Stimulated activated CD8-positive, alpha-beta memory T cell treated with anti-CD3 and anti-CD28 coated beads, Interleukin-12 subunit alpha, Interleukin-12 subunit beta, amount 100 ng/mL, for 1 hour (primary cell): ENCODE measurements around the gene JAK1.
A peak's percentile ranks its signal among the peaks of the same experiment; 100 is the strongest.
"Not testable (repeated sequence)": the region's sequence is repeated elsewhere in the genome, so short reads cannot be mapped to it uniquely, and the experiment has no call there.

Experiments used
- DNase-seq: peaks from one replicate; pipeline ENCODE4 v3.0.0-alpha.2; 2020; ENCODE audit warnings: low read depth

The JAK1 gene

GRCh38 chr1:64838486-64838885 is 127.9 kb downstream of the JAK1 start:
- no peak for DNase-seq

- DNase-seq = no peak
Observed at GRCh38 chr1:64836802-64837201, 129.5 kb downstream of the JAK1 start.

GRCh38 chr1:64834734-64835133 is 131.6 kb downstream of the JAK1 start:
- no peak for DNase-seq

DNA sequence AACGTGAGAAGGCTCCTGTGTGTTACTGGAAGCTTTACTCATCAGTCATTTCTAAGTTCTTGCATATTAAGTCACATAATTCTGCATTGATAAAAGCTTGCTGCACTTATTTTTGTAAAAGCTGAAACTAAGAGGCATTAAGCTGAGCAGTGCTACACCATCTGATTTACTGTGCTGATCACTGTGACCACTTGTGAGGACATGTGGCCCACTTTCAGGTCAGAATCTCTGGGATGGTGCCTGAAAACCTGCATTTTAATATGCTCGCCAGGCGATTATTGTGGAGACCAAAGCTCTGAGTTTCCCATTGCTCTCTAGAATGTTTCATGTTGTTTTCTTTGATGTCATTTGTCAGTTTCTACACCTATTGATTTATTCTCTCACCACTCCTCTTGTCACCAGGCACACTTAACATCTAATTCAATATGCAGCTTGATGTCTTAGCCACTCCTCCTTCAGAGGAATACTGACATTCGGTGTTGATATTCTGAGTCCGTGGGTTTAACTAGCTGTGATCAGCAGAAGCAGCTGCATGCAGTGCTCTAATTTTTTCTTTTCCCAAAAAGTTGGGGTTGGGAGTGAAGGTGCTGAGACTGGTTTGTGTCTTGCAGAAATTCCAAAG is 136.2 kb downstream of the JAK1 start:
- no peak for DNase-seq

DNA sequence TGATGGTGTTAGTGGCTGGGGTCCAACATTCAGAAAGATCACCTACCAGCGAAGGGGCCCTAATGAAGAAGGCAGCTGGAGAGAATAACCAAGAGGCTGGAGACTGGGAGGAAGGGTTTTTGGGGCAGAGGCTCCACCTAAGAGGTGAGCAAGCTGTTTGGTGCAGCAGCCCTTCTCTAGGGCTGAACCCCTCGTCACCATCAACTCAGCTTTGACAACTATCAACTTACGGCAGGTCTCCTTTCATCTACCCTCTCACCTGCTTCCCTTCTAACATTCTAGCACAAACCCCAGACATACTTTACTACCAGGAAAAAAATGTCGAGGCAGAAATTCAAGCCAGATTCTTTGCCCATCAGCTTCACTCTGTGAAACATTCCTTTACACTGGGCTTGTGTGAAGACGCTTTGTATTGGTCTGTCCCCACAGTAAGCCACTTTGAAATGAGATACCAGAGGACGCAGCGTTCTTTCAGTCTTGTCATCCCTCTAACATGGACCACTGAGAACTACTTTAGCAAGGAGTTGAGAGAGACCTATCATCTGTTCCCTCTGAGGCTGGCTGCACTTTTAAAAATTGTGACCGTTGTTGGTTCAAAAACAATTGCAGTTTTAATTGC is 136.8 kb downstream of the JAK1 start:
- no peak for DNase-seq

DNA sequence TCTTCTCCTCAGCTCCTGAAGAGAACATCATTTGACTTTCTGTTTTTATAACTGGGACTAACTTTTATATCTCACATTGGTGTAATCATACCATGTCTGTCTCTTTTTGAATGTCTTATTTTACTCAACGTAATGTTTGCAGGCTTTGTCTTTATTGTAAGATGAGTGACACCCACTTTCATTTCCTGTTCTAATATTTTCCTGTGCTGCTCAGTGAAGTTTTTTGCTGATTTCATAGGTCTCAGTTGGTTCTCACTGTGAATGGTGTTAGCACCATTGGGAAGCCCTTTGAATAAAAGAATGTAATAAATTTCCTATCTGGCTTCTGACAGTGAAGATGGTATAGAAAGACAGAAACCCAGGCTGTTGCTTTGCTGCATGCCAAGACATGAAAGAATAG is 137.5 kb downstream of the JAK1 start:
- DNase-seq = no peak

GRCh38 chr1:64826991-64827390 is 139.4 kb downstream of the JAK1 start:
- DNase-seq = no peak

DNA sequence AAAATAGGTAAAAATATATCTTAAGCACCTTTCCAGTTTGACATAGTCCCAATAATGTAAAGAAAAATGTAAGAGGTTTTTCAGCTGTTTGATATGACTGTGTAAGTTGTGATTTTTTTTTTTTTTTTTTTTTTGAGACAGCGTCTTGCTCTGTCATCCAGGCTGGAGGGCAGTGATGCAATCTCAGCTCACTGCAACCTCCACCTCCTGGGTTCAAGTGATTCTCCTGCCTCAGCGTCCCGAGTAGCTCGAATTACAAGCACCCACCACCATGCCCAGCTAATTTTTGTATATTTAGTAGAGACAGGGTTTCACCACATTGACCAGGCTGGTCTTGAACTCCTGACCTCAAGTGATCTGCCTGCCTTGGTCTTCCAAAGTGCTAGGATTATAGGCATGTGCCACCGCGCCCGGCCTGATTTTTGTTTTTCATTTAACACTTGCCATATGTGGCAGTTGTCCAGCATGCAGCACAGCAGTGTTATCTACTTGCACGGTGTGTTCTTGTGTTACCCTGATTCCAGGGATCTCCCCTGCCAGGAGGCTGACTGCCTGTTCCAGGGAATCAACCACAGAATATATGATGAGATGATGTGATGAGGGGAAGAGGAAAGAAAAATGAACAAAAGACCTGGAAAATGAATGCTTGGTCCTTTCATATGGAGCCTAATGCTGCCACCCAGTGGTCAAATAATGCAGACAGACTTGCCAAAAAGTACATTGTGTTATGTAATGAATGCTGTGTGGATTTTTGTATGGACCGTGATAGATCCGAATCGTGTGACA is 142.5 kb downstream of the JAK1 start:
- DNase-seq = peak; percentile 38

DNA sequence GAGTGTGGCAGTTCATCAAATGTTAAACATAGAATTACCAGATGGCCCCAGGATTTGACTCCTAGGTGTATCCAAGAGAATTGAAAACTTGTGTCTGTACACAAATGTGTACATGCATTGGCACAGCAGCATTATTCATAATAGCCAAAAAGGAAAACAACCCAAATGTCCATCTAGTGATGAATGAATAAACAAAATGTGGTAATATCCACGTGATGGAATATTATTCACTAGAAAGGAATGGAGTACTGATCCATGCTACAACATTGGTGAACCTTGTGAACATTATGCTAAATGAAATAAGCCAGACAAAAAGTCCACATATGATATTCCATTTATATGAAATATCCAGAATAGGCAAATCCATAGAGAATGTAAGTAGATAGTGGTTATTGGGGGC is 143.7 kb downstream of the JAK1 start:
- DNase-seq = no peak

DNA sequence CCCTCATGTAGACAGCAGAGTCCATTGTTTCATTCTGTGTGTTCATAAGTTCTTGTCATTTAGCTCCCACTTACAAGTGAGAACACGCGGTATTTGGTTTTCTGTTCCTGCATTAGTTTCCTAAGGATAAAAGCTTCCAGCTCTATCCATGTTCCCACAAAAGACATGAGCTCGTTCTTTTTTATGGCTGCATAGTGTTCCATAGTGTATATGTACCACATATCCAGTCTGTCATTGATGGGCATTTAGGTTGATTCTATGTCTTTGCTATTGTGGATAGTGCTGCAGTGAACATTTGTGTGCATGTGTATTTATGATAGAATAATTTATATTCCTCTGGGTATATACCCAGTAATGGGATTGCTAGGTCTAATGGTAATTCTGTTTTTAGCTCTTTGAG is 145.8 kb downstream of the JAK1 start:
- DNase-seq = not testable (repeated sequence)

DNA sequence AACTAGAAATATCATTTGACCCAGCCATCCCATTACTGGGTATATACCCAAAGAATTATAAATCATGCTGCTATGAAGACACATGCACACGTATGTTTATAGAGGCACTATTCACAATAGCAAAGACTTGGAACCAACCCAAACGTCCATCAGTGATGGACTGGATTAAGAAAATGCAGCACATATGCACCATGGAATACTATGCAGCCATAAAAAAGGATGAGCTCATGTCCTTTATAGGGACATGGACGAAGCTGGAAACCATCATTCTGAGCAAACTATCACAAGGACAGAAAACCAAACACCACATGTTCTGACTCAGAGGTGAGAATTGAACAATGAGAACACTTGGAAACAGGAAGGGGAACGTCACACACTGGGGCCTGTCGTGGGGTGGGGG is 149.0 kb downstream of the JAK1 start:
- DNase-seq = not testable (repeated sequence)

DNA sequence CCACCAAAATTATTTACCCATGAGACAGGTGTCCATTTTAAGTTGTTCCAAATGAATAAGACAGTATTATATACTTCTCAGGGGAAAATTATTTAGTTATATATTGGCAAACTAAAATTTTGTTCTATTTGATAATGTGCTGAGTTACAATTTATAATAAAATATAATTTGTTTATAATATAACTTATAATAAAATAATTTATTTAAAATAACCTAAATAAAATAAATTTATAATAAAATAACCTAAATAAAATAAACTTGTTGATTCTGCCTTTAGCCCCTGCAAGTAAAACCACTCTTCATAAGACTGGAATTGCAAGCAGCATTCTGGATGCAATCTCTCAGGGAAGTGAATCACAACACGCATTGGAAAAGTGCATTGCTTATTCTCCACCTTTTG is 151.9 kb downstream of the JAK1 start:
- DNase-seq = no peak

GRCh38 chr1:64811131-64811530 is 155.2 kb downstream of the JAK1 start:
- no peak for DNase-seq

DNA sequence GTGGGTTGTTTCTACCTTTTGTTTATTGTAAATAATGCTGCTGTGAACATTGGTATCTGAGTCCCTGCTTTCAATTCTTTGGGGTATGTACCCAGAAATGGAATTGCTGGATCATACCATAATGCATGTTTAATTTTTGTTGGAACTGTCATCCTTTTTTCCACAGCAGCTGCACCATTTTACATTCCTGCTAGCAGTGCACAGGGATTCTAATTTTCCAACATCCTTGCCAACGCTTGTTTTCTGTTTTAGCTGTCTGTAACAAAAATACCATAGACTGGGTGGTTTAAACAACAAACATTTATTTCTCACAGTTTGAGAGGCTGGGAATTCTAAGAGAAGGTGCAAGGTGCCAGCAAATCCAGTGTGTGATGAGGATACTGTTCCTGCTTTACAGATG is 156.3 kb downstream of the JAK1 start:
- no peak for DNase-seq

DNA sequence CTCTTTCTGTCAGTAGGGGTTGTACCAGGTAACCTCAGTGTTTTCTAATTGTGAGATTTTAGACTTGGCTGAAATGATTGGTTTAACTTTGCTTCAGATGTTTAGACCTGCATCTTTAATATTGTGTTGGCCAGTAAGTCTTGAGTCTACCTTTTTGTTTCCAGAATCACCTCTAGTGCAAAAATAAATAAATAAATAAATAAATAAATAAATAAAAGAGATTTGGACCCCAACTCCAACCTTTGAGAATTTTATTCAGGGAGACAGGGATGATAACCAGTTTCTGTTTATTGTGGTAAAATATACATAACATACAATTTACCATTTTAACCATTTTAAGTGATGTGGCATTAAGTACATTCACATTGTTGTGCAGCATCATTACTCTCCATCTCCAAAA is 157.0 kb downstream of the JAK1 start:
- DNase-seq = no peak

- no peak for DNase-seq
Observed at GRCh38 chr1:64801851-64802523, 164.4 kb downstream of the JAK1 start.

DNA sequence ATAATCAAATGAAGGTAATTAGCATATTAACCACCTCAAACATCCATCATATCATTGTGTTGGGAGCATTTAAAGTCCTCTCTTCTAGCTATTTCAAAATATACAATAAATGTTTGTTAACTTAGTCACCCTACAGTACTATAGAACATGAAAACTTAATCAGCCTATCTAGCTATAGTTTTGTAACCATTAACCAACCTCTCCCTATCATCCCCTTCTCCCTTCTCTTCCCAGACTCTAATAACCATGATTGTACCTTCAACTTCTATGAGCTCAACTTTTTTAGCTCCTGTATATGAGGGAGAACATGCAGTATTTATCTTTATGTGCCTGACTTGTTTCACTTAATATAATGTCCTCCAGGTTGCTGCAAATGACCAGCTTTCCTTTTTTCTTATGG is 167.5 kb downstream of the JAK1 start:
- DNase-seq = no peak

DNA sequence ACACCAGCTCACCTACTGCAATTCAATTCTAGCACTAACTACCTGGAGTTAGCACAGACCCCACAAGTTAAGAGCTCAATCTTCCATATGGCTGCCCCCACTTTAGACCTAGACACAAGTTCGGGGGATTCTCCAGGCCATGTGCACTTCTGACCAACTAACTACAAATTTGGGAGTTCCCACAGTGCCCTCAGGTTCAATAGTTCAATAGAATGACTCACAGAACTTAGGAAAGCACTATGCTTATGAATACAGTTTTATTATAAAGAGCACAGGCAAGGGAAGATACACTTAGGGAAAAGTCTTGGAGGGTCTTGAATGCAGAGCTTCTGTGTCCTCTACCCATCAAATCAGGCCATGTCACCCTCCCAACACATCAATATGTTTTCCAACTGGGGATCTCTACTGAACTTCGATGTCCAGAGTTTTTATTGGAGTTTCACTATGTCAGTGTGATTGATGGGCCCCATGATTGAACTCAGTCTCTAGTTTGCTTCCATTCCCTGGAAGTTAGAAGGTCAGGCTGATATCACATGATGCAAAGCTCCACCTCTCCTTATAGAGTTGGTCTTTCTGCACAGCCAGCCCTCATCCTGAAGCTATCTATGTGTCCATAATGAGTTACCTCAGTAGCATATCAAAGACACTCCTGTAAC is 175.4 kb downstream of the JAK1 start:
- no peak for DNase-seq
